Measurements from ENCODE around the gene SOS2.

The SOS2 gene

DNA sequence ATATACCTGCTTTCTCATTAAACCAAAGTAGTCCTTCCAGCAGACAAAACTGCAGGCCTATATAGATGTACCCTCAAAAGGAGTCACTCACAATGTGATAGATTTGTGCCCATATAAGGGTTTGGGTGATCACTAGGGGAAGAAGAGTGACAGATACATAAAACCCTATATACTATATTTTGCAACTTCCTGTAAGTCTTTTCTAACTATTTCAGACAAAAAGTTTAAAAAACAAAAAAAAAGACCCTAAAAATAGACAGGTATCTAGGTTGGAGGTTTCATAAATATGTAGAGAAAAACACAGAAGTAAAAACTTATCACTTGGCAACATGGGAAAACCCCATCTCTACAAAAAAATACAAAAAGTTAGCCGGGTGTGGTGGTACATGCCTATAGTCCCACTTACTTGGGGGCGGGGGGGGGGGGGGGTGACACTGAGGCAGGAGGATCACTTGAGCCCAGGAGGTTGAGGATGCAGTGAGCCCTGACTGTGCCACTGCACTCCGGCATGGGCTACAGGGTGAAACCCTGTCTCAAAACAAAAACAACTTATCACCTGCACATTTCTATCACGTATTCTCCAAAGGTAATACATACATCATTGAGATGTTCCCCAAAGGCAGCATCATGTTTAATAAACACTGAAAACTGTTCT, 117.9 kb downstream of the SOS2 start:
- Histone ChIP-seq H3K79me2 (ENCODE audit: low read length) (peaks cover 48% of the 10 kb centered on the region), H3K4me2 (ENCODE audit: low read depth, low read length) (peak overlapping the region; percentile 57), H3K4me1 (ENCODE audit: low read length) (0 out of 2 replicates have a peak, but pooled peaks cover 7% of the 10 kb centered on the region), H3K9me2 (replicated peaks; ENCODE audit: insufficient read depth, low read length) (no peaks in the 10 kb centered on the region), H3K27ac (ENCODE audit: low read length) (peak overlapping the region; percentile 78), H3K36me3 (replicated peaks; ENCODE audit: insufficient read depth, low read length) (no peaks in the 10 kb centered on the region), H2AFZ (ENCODE audit: low read length) (no peak overlapping the region), H3K9me3 (replicated peaks; ENCODE audit: insufficient read depth, low read length) (no peaks in the 10 kb centered on the region), H4K20me1 (ENCODE audit: insufficient read depth, low read length) (no peaks in the 10 kb centered on the region), H3K4me3 (ENCODE audit: low read length) (peak overlapping the region; percentile 15; the same call in 1 of the 2 replicates), H3K27me3 (replicated peaks; ENCODE audit: insufficient read depth, low read length) (no peaks in the 10 kb centered on the region), H3K9ac (ENCODE audit: low read length) (peak overlapping the region; percentile 40; the same call in 1 of the 2 replicates), H3F3A (ENCODE audit: insufficient read depth, low read length) (peaks cover 7% of the 10 kb centered on the region)
- TF ChIP-seq, protein P1, sequence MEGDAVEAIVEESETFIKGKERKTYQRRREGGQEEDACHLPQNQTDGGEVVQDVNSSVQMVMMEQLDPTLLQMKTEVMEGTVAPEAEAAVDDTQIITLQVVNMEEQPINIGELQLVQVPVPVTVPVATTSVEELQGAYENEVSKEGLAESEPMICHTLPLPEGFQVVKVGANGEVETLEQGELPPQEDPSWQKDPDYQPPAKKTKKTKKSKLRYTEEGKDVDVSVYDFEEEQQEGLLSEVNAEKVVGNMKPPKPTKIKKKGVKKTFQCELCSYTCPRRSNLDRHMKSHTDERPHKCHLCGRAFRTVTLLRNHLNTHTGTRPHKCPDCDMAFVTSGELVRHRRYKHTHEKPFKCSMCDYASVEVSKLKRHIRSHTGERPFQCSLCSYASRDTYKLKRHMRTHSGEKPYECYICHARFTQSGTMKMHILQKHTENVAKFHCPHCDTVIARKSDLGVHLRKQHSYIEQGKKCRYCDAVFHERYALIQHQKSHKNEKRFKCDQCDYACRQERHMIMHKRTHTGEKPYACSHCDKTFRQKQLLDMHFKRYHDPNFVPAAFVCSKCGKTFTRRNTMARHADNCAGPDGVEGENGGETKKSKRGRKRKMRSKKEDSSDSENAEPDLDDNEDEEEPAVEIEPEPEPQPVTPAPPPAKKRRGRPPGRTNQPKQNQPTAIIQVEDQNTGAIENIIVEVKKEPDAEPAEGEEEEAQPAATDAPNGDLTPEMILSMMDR (IDR thresholded peaks at IDR 0.05; ENCODE audit: low read length) = no peak
- no peak for TF ChIP-seq EZH2 (optimal IDR thresholded peaks at IDR 0.05; ENCODE audit: low read depth, low read length)
- no peak for TF ChIP-seq EZH2phosphoT487 (IDR thresholded peaks at IDR 0.05; ENCODE audit: low read length)
- peak; percentile 30 for DNase-seq

DNA sequence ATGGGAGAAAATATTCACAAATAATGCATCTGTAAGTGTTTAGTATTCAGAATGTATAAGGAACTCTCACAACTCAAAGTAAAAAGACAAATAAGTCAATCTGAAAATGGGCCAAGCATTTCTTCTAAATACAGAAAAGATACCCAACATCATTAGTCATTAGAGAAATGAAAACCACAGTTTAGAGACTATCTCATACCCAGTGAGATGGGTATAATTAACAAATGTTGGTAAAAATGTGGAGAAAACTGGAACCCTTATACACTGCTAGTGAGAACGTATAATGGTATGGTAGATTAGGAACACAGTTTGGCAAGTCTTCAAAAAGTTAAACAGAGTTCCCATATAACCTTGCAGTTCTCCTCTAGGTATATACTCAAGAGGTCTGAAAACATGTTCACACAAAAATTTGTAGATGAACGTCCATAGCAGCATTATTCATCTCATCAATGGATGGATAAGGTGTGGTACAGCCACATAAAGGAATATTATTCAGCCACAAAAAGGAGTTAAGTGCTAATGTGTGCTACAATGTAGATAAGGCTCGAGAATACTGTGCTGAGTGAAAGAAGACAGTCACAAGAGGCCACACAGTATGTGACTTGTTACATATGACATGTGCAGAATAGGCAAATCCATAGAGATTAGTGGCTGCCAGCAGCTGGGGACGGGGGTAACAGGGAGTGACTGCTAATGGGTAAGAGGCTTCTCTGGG, 120.9 kb downstream of the SOS2 start:
- Histone ChIP-seq H3K9ac (ENCODE audit: low read length) (no peak overlapping the region), H3K36me3 (replicated peaks; ENCODE audit: insufficient read depth, low read length) (no peaks in the 10 kb centered on the region), H3F3A (ENCODE audit: insufficient read depth, low read length) (peaks cover 7% of the 10 kb centered on the region), H3K4me1 (ENCODE audit: low read length) (0 out of 2 replicates have a peak, but pooled peaks cover 11% of the 10 kb centered on the region), H3K4me3 (ENCODE audit: low read length) (no peak overlapping the region), H3K9me2 (replicated peaks; ENCODE audit: insufficient read depth, low read length) (no peaks in the 10 kb centered on the region), H3K9me3 (replicated peaks; ENCODE audit: insufficient read depth, low read length) (no peaks in the 10 kb centered on the region), H3K27me3 (replicated peaks; ENCODE audit: insufficient read depth, low read length) (no peaks in the 10 kb centered on the region), H3K27ac (ENCODE audit: low read length) (no peak overlapping the region), H2AFZ (ENCODE audit: low read length) (no peak overlapping the region), H4K20me1 (ENCODE audit: insufficient read depth, low read length) (no peaks in the 10 kb centered on the region), H3K79me2 (ENCODE audit: low read length) (peaks cover 39% of the 10 kb centered on the region), H3K4me2 (ENCODE audit: low read depth, low read length) (no peak overlapping the region)
- DNase-seq = no peak
- TF ChIP-seq, protein P1 (IDR thresholded peaks at IDR 0.05; ENCODE audit: low read length) = no peak
- TF ChIP-seq EZH2phosphoT487 (IDR thresholded peaks at IDR 0.05; ENCODE audit: low read length) (no peak), EZH2 (optimal IDR thresholded peaks at IDR 0.05; ENCODE audit: low read depth, low read length) (no peak)

DNA sequence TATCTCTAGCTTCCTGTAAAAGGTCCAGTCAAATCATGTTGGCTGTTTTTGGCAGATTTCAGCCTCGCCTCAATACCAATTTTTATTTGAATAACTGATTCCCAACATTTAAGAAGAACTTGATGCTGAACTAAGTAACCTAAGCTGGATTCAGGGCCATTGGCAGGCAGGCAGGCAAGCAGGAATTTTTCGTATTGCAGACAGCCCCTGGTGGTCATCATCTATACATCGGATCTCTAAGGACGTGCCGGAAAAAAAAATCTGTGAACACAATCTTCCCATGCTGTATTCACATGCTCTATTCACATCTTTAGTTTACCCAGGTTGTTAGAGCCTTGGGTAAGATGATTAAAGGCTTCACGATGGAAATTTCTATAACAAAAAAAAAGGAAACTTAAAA, 122.0 kb downstream of the SOS2 start:
- Histone ChIP-seq H4K20me1 (ENCODE audit: insufficient read depth, low read length) (no peaks in the 10 kb centered on the region), H3K9me3 (replicated peaks; ENCODE audit: insufficient read depth, low read length) (no peaks in the 10 kb centered on the region), H3K9ac (ENCODE audit: low read length) (no peak overlapping the region), H3K36me3 (replicated peaks; ENCODE audit: insufficient read depth, low read length) (no peaks in the 10 kb centered on the region), H3K4me3 (ENCODE audit: low read length) (no peak overlapping the region), H3K4me2 (ENCODE audit: low read depth, low read length) (no peak overlapping the region), H3K9me2 (replicated peaks; ENCODE audit: insufficient read depth, low read length) (no peaks in the 10 kb centered on the region), H3F3A (ENCODE audit: insufficient read depth, low read length) (peaks cover 5% of the 10 kb centered on the region), H3K27ac (ENCODE audit: low read length) (no peak overlapping the region), H3K27me3 (replicated peaks; ENCODE audit: insufficient read depth, low read length) (no peaks in the 10 kb centered on the region), H2AFZ (ENCODE audit: low read length) (no peak overlapping the region), H3K4me1 (ENCODE audit: low read length) (0 out of 2 replicates have a peak, but pooled peaks cover 11% of the 10 kb centered on the region), H3K79me2 (ENCODE audit: low read length) (peaks cover 30% of the 10 kb centered on the region)
- DNase-seq = no peak
- no peak for TF ChIP-seq EZH2phosphoT487 (IDR thresholded peaks at IDR 0.05; ENCODE audit: low read length)
- TF ChIP-seq, protein P1 (IDR thresholded peaks at IDR 0.05; ENCODE audit: low read length) = no peak

Measured in MM.1S (cell line).